Transverse colon (tissue), 3 donors: ENCODE measurements around the gene ARF5.

Experiments used
- POLR2A ChIP-seq: fragments of 450-650 bp; IDR thresholded peaks from one replicate; pipeline ENCODE4 v1.6.1; 2016; ENCODE audit warnings: antibody characterized with exemption, mild to moderate bottlenecking, moderate library complexity
- TF ChIP-seq, protein P1 (sequence below), 5 experiments: fragments of 200-600 bp in 3 of 5; fragments of 450-650 bp in 2 of 5; sonication (generic) in 3 of 5; IDR thresholded peaks; 1 replicate in 2 of 5; 2 replicates in 3 of 5; pipeline ENCODE4 v1.5.1; 2016 to 2017; ENCODE audit warnings: antibody characterized with exemption in 5 of 5, inconsistent platforms in 3 of 5, mild to moderate bottlenecking in 2 of 5, moderate library complexity in 1 of 5

DNA sequence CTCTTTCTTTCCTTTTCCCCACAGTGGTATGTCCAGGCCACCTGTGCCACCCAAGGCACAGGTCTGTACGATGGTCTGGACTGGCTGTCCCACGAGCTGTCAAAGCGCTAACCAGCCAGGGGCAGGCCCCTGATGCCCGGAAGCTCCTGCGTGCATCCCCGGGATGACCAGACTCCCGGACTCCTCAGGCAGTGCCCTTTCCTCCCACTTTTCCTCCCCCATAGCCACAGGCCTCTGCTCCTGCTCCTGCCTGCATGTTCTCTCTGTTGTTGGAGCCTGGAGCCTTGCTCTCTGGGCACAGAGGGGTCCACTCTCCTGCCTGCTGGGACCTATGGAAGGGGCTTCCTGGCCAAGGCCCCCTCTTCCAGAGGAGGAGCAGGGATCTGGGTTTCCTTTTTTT lies 3.0 kb downstream of the ARF5 start:
- TF ChIP-seq POLR2A = no peak
- TF ChIP-seq, protein P1, sequence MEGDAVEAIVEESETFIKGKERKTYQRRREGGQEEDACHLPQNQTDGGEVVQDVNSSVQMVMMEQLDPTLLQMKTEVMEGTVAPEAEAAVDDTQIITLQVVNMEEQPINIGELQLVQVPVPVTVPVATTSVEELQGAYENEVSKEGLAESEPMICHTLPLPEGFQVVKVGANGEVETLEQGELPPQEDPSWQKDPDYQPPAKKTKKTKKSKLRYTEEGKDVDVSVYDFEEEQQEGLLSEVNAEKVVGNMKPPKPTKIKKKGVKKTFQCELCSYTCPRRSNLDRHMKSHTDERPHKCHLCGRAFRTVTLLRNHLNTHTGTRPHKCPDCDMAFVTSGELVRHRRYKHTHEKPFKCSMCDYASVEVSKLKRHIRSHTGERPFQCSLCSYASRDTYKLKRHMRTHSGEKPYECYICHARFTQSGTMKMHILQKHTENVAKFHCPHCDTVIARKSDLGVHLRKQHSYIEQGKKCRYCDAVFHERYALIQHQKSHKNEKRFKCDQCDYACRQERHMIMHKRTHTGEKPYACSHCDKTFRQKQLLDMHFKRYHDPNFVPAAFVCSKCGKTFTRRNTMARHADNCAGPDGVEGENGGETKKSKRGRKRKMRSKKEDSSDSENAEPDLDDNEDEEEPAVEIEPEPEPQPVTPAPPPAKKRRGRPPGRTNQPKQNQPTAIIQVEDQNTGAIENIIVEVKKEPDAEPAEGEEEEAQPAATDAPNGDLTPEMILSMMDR (IDR thresholded peaks at IDR 0.05) = no peak
